H1 (cell line): ENCODE results near the gene CST8. TPM values are rescaled to one million over a fixed set of nuclear protein-coding genes. Genes with fewer than 3 reads are reported as not detected.

Source experiments
- CTCF ChIA-PET: fragments of 300-600 bp; sonication (Branson Sonifier 250); formaldehyde crosslinking; loops from one replicate; lab custom pipeline; 2021; ENCODE audit not compliant: partially characterized antibody; lab: Charles Lee
- POLR2A ChIA-PET: fragments of 300-600 bp; sonication (Branson Sonifier 250); formaldehyde crosslinking; loops from one replicate; lab custom pipeline; 2021; ENCODE audit warnings: inconsistent platforms; ENCODE audit not compliant: partially characterized antibody; lab: Charles Lee
- DNase-seq, 2 experiments: peaks; one replicate each; pipeline versions ENCODE4 v3.0.0 to v3.0.0-alpha.2; 2010 to 2022; ENCODE audit warnings: low spot score in 2 of 2, low read depth in 1 of 2, mixed read lengths in 1 of 2
- FAIRE-seq: peaks from 2 replicates; lab custom pipeline; 2011; peaks lifted over from hg19 to GRCh38; lab: Jason Lieb, UNC
- H2AFZ ChIP-seq: 2 replicates; pipeline ENCODE4 v1.8.1; 2012; ENCODE audit warnings: low read length, inconsistent platforms
- H2AK5ac ChIP-seq: 2 replicates; pipeline ENCODE4 v1.6.1; 2013; ENCODE audit warnings: low read depth, low read length
- H2BK120ac ChIP-seq: replicated peaks from 2 replicates; pipeline ENCODE3; 2013; ENCODE audit warnings: low read depth, low read length, inconsistent platforms
- H2BK12ac ChIP-seq: 2 replicates; pipeline ENCODE4 v1.6.1; 2013; ENCODE audit warnings: low read depth, low read length
- H2BK15ac ChIP-seq: 2 replicates; pipeline ENCODE4 v1.6.1; 2013; ENCODE audit warnings: low read length
- H2BK20ac ChIP-seq: 2 replicates; pipeline ENCODE4 v1.6.1; 2013; ENCODE audit warnings: low read length
- H2BK5ac ChIP-seq: 2 replicates; pipeline ENCODE4 v1.6.1; 2013; ENCODE audit warnings: low read depth, low read length
- H3K14ac ChIP-seq: 2 replicates; pipeline ENCODE4 v1.6.1; 2013; ENCODE audit warnings: inconsistent platforms; ENCODE audit not compliant: insufficient read length
- H3K18ac ChIP-seq: 2 replicates; pipeline ENCODE4 v1.6.1; 2013; ENCODE audit warnings: low read length; ENCODE audit errors: extremely low read depth
- H3K23ac ChIP-seq: 2 replicates; pipeline ENCODE4 v1.6.1; 2013; ENCODE audit warnings: inconsistent platforms; ENCODE audit not compliant: insufficient read length
- H3K23me2 ChIP-seq: 2 replicates; pipeline ENCODE4 v1.6.1; 2013; ENCODE audit warnings: low read depth, low read length
- H3K27ac ChIP-seq: 2 replicates; pipeline ENCODE4 v1.6.1; 2011; ENCODE audit warnings: low read depth, low read length, inconsistent platforms
- H3K27me3 ChIP-seq, 4 experiments: replicated peaks in 1 of 4; 1 replicate in 1 of 4; 2 replicates in 3 of 4; pipeline versions ENCODE4 v1.6.1 to v1.8.1; 2011 to 2013; ENCODE audit warnings: low read length in 3 of 4, mild to moderate bottlenecking in 3 of 4, inconsistent platforms in 2 of 4, mixed read lengths in 2 of 4, moderate library complexity in 1 of 4; ENCODE audit not compliant: control insufficient read depth in 3 of 4, insufficient read depth in 3 of 4; ENCODE audit errors: extremely low read depth in 1 of 4
- H3K36me3 ChIP-seq, 4 experiments: 2 replicates each; pipeline versions ENCODE4 v1.6.1 to v1.8.1; 2011 to 2013; ENCODE audit warnings: mild to moderate bottlenecking in 4 of 4, low read length in 3 of 4, moderate library complexity in 2 of 4, control low read depth in 1 of 4, inconsistent platforms in 1 of 4; ENCODE audit not compliant: insufficient read depth in 4 of 4, control insufficient read depth in 2 of 4
- H3K4ac ChIP-seq: replicated peaks from 2 replicates; pipeline ENCODE3; 2013; ENCODE audit warnings: low read length, low read depth, mixed read lengths, inconsistent platforms; ENCODE audit not compliant: insufficient read length
- H3K4me1 ChIP-seq, 4 experiments: replicated peaks in 1 of 4; 1 replicate in 1 of 4; 2 replicates in 3 of 4; pipeline versions ENCODE4 v1.6.1 to v1.8.1; 2011 to 2013; ENCODE audit warnings: low read length in 3 of 4, inconsistent platforms in 2 of 4, mixed read lengths in 1 of 4; ENCODE audit not compliant: insufficient read depth in 4 of 4, control insufficient read depth in 3 of 4
- H3K4me2 ChIP-seq, 2 experiments: 2 replicates each; pipeline versions ENCODE4 v1.6.1 to v1.8.1; 2011 to 2013; ENCODE audit warnings: low read depth in 2 of 2, low read length in 2 of 2, control low read depth in 1 of 2, inconsistent platforms in 1 of 2, mild to moderate bottlenecking in 1 of 2; ENCODE audit not compliant: insufficient read depth in 1 of 2
- H3K4me3 ChIP-seq, 4 experiments: fragments of 200-600, 300-600 bp in 1 of 4; sonication (generic), shearing (Covaris generic), sonication (Bioruptor Twin) in 1 of 4; 2 replicates each; pipeline versions ENCODE4 v1.5.1 to v1.8.1; 2011 to 2016; ENCODE audit warnings: low read length in 4 of 4, low read depth in 3 of 4, control low read depth in 2 of 4, inconsistent platforms in 2 of 4, mild to moderate bottlenecking in 2 of 4, mixed read lengths in 1 of 4, moderate library complexity in 1 of 4; ENCODE audit not compliant: insufficient read depth in 2 of 4; ENCODE audit errors: extremely low read depth in 1 of 4
- H3K56ac ChIP-seq: replicated peaks from 2 replicates; pipeline ENCODE3; 2013; ENCODE audit warnings: low read depth, mild to moderate bottlenecking, mixed read lengths, low read length, inconsistent platforms; ENCODE audit not compliant: insufficient read length
- H3K79me1 ChIP-seq: 2 replicates; pipeline ENCODE4 v1.6.1; 2013; ENCODE audit warnings: low read depth, low read length, control low read depth
- H3K79me2 ChIP-seq, 2 experiments: 2 replicates each; pipeline versions ENCODE4 v1.6.1 to v1.8.1; 2012 to 2013; ENCODE audit warnings: low read length in 2 of 2, mild to moderate bottlenecking in 2 of 2, inconsistent platforms in 1 of 2; ENCODE audit not compliant: insufficient read depth in 2 of 2, control insufficient read depth in 1 of 2
- H3K9ac ChIP-seq, 4 experiments: replicated peaks in 1 of 4; 1 replicate in 1 of 4; 2 replicates in 3 of 4; pipeline versions ENCODE4 v1.6.1 to v1.8.1; 2011 to 2013; ENCODE audit warnings: low read depth in 3 of 4, low read length in 3 of 4, control low read depth in 2 of 4, mild to moderate bottlenecking in 2 of 4, moderate library complexity in 2 of 4, inconsistent platforms in 1 of 4; ENCODE audit errors: extremely low read depth in 1 of 4
- H3K9me3 ChIP-seq, 2 experiments: 2 replicates each; pipeline versions ENCODE4 v1.6.1 to v1.8.1; 2012 to 2013; ENCODE audit warnings: mild to moderate bottlenecking in 2 of 2, moderate library complexity in 2 of 2, control low read depth in 1 of 2, inconsistent platforms in 1 of 2, low read depth in 1 of 2, low read length in 1 of 2, mixed read lengths in 1 of 2; ENCODE audit not compliant: insufficient read depth in 2 of 2
- H4K20me1 ChIP-seq, 2 experiments: replicated peaks in 1 of 2; 2 replicates each; pipeline versions ENCODE3 to v1.8.1; 2011 to 2013; ENCODE audit warnings: inconsistent platforms in 2 of 2, low read length in 2 of 2, mild to moderate bottlenecking in 1 of 2; ENCODE audit not compliant: insufficient read depth in 2 of 2, control insufficient read depth in 1 of 2
- H4K5ac ChIP-seq: 2 replicates; pipeline ENCODE4 v1.6.1; 2013; ENCODE audit warnings: low read length, low read depth, mixed read lengths, inconsistent platforms; ENCODE audit not compliant: insufficient read length
- H4K8ac ChIP-seq: 2 replicates; pipeline ENCODE4 v1.8.0; 2013; ENCODE audit warnings: mild to moderate bottlenecking, moderate library complexity, low read length, inconsistent platforms; ENCODE audit not compliant: insufficient read depth; ENCODE audit errors: extremely low read depth
- H4K91ac ChIP-seq: replicated peaks from 2 replicates; pipeline ENCODE3; 2013; ENCODE audit warnings: low read length, mixed read lengths, inconsistent platforms; ENCODE audit not compliant: insufficient read length
- BACH1 ChIP-seq: IDR thresholded peaks from 2 replicates; pipeline ENCODE4 v1.6.1; 2012; ENCODE audit warnings: low read length, improper control_type of control experiment
- BCL11A ChIP-seq, 2 experiments: IDR thresholded peaks; one replicate each; pipeline ENCODE4 v1.6.1; 2011; ENCODE audit warnings: low read depth in 2 of 2, low read length in 2 of 2, mild to moderate bottlenecking in 2 of 2
- CTCF ChIP-seq, 3 experiments: IDR thresholded peaks; 1 replicate in 2 of 3; 2 replicates in 1 of 3; pipeline versions ENCODE4 v1.5.1 to v1.6.1; 2011; ENCODE audit warnings: low read length in 3 of 3, mild to moderate bottlenecking in 3 of 3, inconsistent platforms in 2 of 3, low read depth in 1 of 3, moderate library complexity in 1 of 3; ENCODE audit not compliant: insufficient read depth in 1 of 3; ENCODE audit errors: control extremely low read depth in 1 of 3
- FOSL1 ChIP-seq: IDR thresholded peaks from 2 replicates; pipeline ENCODE4 v1.6.1; 2011; ENCODE audit warnings: mild to moderate bottlenecking, low read depth, low read length, moderate library complexity; ENCODE audit not compliant: insufficient read depth
- MAFK ChIP-seq: IDR thresholded peaks from 2 replicates; pipeline ENCODE4 v1.6.1; 2012; ENCODE audit warnings: low read depth, mild to moderate bottlenecking, improper control_type of control experiment, low read length
- MAX ChIP-seq: IDR thresholded peaks from 2 replicates; pipeline ENCODE4 v1.6.1; 2012; ENCODE audit warnings: inconsistent platforms
- RFX5 ChIP-seq: IDR thresholded peaks from 2 replicates; pipeline ENCODE4 v1.6.1; 2011; ENCODE audit warnings: low read depth, low read length, improper control_type of control experiment, borderline replicate concordance
- SP4 ChIP-seq: IDR thresholded peaks from 2 replicates; pipeline ENCODE4 v1.6.1; 2012; ENCODE audit warnings: low read length, inconsistent platforms
- TAF7 ChIP-seq: optimal IDR thresholded peaks from 2 replicates; pipeline ENCODE3; 2011; ENCODE audit warnings: low read depth, mild to moderate bottlenecking, inconsistent platforms, low read length, moderate library complexity, borderline replicate concordance
- USF2 ChIP-seq: IDR thresholded peaks from 2 replicates; pipeline ENCODE4 v1.6.1; 2011; ENCODE audit warnings: low read length, improper control_type of control experiment
- ZNF274 ChIP-seq: IDR thresholded peaks from 2 replicates; pipeline ENCODE4 v1.7.0; 2012; ENCODE audit warnings: low read length, borderline replicate concordance; ENCODE audit errors: extremely low read depth
- WGBS, 2 experiments: shearing (Covaris generic) in 1 of 2; methylation state at CpG; one replicate each; pipeline versions ENCODE4 v1.1.6 to v1.1.7; 2013 to 2015; ENCODE audit warnings: low lambda C conversion rate in 2 of 2, mixed read lengths in 2 of 2, inconsistent platforms in 1 of 2, low coverage in 1 of 2, missing lambda C conversion rate in 1 of 2; ENCODE audit not compliant: insufficient replicate concordance in 2 of 2, insufficient coverage in 1 of 2, insufficient read length in 1 of 2; ENCODE audit errors: extremely low coverage in 1 of 2, missing lambda C conversion rate in 1 of 2; 5-methylcytosine and 5-hydroxymethylcytosine counted together
- polyA plus RNA-seq, 7 experiments: library from polyadenylated mRNA; depleted of rRNA in 3 of 7; stranded (reverse) in 5 of 7; unstranded in 2 of 7; fragments of >200 nt in 5 of 7; fragments of 200-250 nt in 2 of 7; gene quantifications; 1 replicate in 5 of 7; 2 replicates in 1 of 7; 4 replicates in 1 of 7; pipeline versions ENCODE4 v1.2.1 to v1.2.3, GENCODE V29; 2011 to 2013; ENCODE audit warnings: missing spikeins in 2 of 7, mixed read lengths in 2 of 7
- total RNA-seq: library from RNA; stranded (reverse); fragmentation: NEBNext Ultra II Directional; extraction: Animal tissue kit (Norgen Biotek cat#: 25700); gene quantifications from 2 replicates; pipeline ENCODE4 v1.2.1, GENCODE V29; 2021

The CST8 gene
- total and polyA plus RNA-seq, 2 of the 8 experiments (the other 6 are each of a cell fraction or from before 2014, with no cell fraction given), result not detected

GRCh38 chr20:23503649-23504048 is 12.7 kb downstream of the CST8 start:
- no peak overlapping the region for H2AFZ ChIP-seq
- H3K9me3 ChIP-seq, result 0 out of 4 replicates have a peak, but pooled peaks cover 0 to 2% of the 10 kb centered on the region in 2 experiments
- H3K79me2 ChIP-seq, result no peaks in the 10 kb centered on the region
- H3K27me3 ChIP-seq, result no peaks in the 10 kb centered on the region
- no peak overlapping the region for H2BK5ac ChIP-seq
- FAIRE-seq, result no peak
- H3K23me2 ChIP-seq, result no peaks in the 10 kb centered on the region
- H3K4me2 ChIP-seq, result no peak overlapping the region
- H4K8ac ChIP-seq, result no peak overlapping the region
- CTCF ChIA-PET, result no interaction called here
- no peaks in the 10 kb centered on the region for H3K79me1 ChIP-seq
- H3K4me3 ChIP-seq, result no peak overlapping the region
- H4K5ac ChIP-seq, result no peak overlapping the region
- H4K20me1 ChIP-seq, result no peaks in the 10 kb centered on the region
- H3K18ac ChIP-seq, result no peak overlapping the region
- H3K23ac ChIP-seq, result no peak overlapping the region
- H3K4ac ChIP-seq, result no peak overlapping the region
- DNase-seq, result no peak
- no peak overlapping the region for H3K9ac ChIP-seq
- H4K91ac ChIP-seq, result no peak overlapping the region
- H3K14ac ChIP-seq, result no peak overlapping the region
- H2BK15ac ChIP-seq, result no peak overlapping the region
- H3K4me1 ChIP-seq, result peaks cover 0 to 13% (median 6%) of the 10 kb centered on the region in 4 experiments; a peak in 6 of 7 replicates
- H3K56ac ChIP-seq, result no peak overlapping the region
- no peak overlapping the region for H3K27ac ChIP-seq
- H3K36me3 ChIP-seq, result no peaks in the 10 kb centered on the region
- 93% methylated on average over 14 of the region's 14 CpGs; no CpG with 5 or more reads in 1 of the 2 experiments for WGBS, 2 experiments
- no peak overlapping the region for H2BK120ac ChIP-seq
- no peak overlapping the region for H2BK12ac ChIP-seq
- POLR2A ChIA-PET, result no interaction called here
- no peak overlapping the region for H2AK5ac ChIP-seq
- H2BK20ac ChIP-seq, result no peak overlapping the region
- TF ChIP-seq ZNF274, result no peak
- TF ChIP-seq TAF7, result no peak
- TF ChIP-seq USF2, result no peak
- TF ChIP-seq SP4, result no peak
- no peak for TF ChIP-seq FOSL1
- TF ChIP-seq CTCF (IDR thresholded peaks at IDR 0.05; ENCODE audit: control extremely low read depth in 1 of 3, insufficient read depth in 1 of 3, low read depth in 1 of 3, low read length in 3 of 3), result no peak
- no peak for TF ChIP-seq RFX5
- no peak for TF ChIP-seq MAX
- no peak for TF ChIP-seq BACH1
- TF ChIP-seq BCL11A (IDR thresholded peaks at IDR 0.05; ENCODE audit: low read depth in 2 of 2, low read length in 2 of 2), result no peak
- no peak for TF ChIP-seq MAFK
